ENCODE data around the gene MAML2.
A peak's percentile ranks its signal among the peaks of the same experiment; 100 is the strongest.

The MAML2 gene

DNA sequence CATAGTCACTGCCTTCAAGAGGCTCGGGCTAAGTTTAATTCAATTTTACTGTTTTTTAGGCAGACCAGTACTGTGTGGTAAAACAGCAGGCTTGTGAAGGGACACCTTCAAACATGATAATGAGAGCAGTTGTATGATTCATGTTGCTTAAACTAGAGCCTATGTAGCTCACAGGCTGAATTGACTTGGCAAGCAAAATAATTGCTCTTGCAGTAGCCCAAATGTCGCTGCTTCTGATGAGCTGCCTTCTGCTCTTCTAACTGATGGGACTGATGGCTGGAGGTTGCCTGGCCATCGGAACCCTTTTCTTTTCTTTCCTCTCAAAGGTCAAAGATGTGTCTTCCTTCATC, 137.6 kb downstream of the MAML2 start:
- DNase-seq (ENCODE audit: low read depth) = no peak
- H3K4me3 ChIP-seq (ENCODE audit: control insufficient read depth, low read depth, low read length) = no peak overlapping the region
- TF ChIP-seq, protein P1, sequence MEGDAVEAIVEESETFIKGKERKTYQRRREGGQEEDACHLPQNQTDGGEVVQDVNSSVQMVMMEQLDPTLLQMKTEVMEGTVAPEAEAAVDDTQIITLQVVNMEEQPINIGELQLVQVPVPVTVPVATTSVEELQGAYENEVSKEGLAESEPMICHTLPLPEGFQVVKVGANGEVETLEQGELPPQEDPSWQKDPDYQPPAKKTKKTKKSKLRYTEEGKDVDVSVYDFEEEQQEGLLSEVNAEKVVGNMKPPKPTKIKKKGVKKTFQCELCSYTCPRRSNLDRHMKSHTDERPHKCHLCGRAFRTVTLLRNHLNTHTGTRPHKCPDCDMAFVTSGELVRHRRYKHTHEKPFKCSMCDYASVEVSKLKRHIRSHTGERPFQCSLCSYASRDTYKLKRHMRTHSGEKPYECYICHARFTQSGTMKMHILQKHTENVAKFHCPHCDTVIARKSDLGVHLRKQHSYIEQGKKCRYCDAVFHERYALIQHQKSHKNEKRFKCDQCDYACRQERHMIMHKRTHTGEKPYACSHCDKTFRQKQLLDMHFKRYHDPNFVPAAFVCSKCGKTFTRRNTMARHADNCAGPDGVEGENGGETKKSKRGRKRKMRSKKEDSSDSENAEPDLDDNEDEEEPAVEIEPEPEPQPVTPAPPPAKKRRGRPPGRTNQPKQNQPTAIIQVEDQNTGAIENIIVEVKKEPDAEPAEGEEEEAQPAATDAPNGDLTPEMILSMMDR (conservative IDR thresholded peaks at IDR 0.05; ENCODE audit: control insufficient read depth, insufficient read depth, low read depth, low read length) = no peak

DNA sequence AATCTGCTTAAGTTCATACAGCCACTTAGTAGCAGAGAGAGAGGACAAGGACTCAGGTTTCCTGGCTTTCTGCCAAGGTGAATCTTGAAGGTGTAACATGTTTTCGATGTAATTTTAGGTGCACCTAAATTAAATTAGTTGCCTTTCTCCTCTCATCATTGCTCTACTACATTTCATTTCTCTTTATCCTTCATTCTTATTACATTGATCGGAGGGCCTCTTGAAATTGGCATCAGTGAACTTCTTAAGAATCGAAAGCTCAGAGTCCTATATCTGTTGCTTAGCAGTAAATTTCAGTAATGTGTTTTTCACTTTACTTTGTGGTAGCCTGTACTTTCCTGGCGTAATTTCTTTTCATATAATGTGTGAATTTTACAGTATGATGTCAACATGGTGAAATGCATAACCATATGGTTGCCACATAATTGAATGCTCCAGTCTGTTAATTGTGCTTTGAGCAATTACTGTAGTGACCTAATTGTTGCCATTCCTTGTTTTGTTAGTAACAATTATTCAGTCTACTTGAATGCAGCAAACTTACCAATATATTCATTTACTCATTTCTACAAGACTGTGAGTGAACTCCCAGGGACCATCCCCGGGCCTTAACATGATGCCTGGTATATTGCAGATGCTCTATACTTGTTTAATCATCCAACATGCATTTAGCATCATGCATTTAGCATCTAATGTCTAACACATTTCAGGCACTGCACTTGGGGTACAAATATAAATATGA, 138.1 kb downstream of the MAML2 start:
- TF ChIP-seq, protein P1 (conservative IDR thresholded peaks at IDR 0.05; ENCODE audit: control insufficient read depth, insufficient read depth, low read depth, low read length) = no peak
- DNase-seq (ENCODE audit: low read depth) = no peak
- H3K4me3 ChIP-seq (ENCODE audit: control insufficient read depth, low read depth, low read length) = no peak overlapping the region

DNA sequence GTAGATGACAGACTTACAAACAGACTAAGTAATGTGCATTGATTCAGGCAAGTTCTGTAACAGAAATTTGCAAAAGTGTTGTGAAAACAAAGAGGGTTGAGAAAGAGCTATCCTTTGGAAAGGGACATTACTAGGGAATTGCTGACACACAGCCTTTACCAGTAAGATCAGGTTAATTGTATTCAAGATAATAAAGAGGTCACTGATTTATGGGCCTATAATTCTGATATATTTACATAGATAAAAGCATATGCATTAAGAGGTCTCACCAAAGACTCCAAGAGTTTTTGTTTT, 138.7 kb downstream of the MAML2 start:
- TF ChIP-seq, protein P1 (conservative IDR thresholded peaks at IDR 0.05; ENCODE audit: control insufficient read depth, insufficient read depth, low read depth, low read length) = no peak
- no peak overlapping the region for H3K4me3 ChIP-seq (ENCODE audit: control insufficient read depth, low read depth, low read length)
- DNase-seq (ENCODE audit: low read depth) = no peak

DNA sequence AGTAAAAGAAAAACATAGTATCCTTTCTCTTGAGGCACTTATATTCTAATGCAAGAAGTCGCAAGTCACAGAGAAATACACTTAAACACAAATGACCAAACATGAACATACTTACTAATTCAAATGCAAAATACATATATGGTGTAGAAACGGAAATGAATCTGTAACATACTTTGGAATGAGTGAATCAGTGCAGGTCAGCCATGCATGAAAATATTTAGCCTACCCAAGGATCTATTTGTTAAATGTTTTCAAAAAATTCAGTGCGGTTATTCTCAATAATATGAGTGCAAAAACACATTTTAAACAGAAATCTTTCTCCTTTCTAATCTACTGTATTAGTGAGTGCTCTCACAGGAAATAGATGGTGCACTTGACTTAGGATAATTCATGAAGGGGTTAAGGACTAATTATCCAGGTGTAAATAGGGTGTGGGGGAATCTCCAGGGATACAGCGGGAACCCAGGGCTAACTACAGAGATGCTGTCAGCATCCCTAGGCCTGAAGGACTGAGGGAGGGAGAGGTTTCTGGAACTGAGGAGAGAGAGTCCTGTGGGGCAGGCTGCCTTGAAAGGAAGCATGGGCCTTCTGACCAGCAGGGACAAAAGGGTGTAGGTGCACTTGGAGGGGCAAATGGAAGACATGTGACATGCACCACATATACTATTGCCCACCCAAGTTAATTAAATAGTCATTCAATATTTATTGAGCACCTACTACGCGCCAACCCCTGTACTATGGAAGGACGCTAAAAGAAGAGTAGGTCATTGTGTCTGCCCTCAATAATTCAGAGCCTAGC, 139.2 kb downstream of the MAML2 start:
- no peak for DNase-seq (ENCODE audit: low read depth)
- TF ChIP-seq, protein P1 (conservative IDR thresholded peaks at IDR 0.05; ENCODE audit: control insufficient read depth, insufficient read depth, low read depth, low read length) = no peak

DNA sequence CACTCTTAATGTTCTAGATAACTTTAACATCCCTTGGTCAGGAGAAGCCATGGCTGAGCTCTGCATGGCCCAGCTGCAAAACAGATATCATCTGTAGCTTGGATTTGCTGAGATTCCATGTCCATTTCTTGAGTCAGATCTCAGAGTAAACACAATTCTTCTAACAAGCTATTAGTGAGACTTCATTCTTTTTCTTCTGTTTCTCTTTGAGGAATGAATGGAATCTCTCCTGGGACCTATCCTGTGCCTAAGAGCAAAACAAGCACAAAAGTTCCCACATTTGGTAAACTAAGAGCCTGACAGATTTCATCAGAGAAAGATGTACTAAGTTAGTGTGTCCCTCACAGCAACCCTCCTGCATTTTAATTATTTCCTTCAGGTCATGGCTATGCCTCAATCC, 142.8 kb downstream of the MAML2 start:
- TF ChIP-seq, protein P1 (conservative IDR thresholded peaks at IDR 0.05; ENCODE audit: control insufficient read depth, insufficient read depth, low read depth, low read length) = no peak
- peak; percentile 90 for DNase-seq (ENCODE audit: low read depth)
- no peak overlapping the region for H3K4me3 ChIP-seq (ENCODE audit: control insufficient read depth, low read depth, low read length)

More for the DNA sequence above, 139.2 kb downstream of the MAML2 start:
- H3K4me3 ChIP-seq (ENCODE audit: control insufficient read depth, low read depth, low read length) = no peak overlapping the region

DNA sequence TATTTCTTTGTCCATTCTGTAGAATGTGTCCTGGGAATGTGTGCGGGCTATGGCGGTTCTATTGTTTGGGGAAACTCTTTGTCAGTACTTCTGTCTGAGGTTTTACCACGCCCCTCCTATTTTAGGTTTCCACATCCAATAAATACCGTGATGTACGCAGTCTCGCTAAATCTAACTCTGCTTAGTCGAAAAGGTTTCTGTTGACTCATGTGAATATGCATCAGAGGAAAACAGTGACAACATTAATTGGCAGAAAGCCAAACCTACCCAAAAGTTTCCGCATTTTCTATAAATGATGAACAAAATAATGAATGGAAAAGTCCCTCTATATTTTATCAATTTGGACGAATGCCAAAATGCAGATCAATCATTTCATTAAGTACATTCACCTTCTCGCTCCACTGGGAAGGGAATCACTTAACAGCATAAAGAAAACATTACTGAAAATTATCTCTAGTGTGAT, 143.4 kb downstream of the MAML2 start:
- TF ChIP-seq, protein P1 (conservative IDR thresholded peaks at IDR 0.05; ENCODE audit: control insufficient read depth, insufficient read depth, low read depth, low read length) = no peak
- peak; percentile 92 for DNase-seq (ENCODE audit: low read depth)
- H3K4me3 ChIP-seq (ENCODE audit: control insufficient read depth, low read depth, low read length) = no peak overlapping the region
